Middle frontal gyrus (tissue), 1 donor: ENCODE data around the gene SYK.
"Not testable (repeated sequence)": the region's sequence is repeated elsewhere in the genome, so short reads cannot be mapped to it uniquely, and the experiment has no call there.

ENCODE experiments used
- DNase-seq: peaks from one replicate; pipeline ENCODE4 v3.0.0-alpha.2; 2015; ENCODE audit warnings: low spot score; ENCODE audit errors: extremely low spot score

The SYK gene

DNA sequence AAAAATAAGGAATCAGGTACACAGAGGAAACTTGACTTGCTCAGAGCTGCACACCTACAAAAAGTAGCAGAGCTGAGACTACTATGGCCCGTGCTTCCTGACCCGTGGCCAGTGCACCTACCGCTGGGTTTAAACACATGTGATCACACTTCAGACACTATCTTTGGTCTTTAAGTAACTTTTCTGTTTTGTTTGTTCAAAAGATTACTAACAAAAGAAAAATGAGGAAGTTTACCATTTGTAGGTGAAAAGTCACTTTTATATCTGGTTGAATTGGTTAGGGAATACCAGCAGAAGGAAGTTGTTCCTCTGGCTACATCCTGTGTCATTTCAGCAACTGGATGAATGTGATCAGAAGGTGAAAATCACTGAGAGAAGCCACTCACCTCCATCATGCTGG lies 6.5 kb upstream of the SYK start:
- DNase-seq, result no peak

DNA sequence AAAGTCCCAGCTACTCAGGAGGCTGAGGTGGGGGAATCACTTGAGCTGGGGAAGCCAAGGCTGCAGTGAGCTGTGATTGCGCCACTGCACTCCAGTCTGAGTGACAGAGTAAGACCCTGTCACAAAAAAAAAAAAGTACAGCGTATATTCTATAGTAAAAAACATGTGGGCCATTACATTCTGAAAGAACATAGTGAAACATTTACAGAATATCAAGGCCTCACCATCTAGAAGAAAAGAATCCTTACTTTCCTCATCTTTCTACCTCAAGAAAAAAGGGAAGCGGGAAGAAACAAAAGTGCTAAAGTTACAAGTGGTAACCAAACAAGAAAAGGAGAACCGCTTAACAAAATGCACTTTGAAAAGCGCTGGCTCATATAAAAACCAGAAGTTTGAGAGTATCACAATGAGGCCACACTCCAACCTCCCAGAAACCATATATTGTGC lies 5.7 kb upstream of the SYK start:
- no peak for DNase-seq

DNA sequence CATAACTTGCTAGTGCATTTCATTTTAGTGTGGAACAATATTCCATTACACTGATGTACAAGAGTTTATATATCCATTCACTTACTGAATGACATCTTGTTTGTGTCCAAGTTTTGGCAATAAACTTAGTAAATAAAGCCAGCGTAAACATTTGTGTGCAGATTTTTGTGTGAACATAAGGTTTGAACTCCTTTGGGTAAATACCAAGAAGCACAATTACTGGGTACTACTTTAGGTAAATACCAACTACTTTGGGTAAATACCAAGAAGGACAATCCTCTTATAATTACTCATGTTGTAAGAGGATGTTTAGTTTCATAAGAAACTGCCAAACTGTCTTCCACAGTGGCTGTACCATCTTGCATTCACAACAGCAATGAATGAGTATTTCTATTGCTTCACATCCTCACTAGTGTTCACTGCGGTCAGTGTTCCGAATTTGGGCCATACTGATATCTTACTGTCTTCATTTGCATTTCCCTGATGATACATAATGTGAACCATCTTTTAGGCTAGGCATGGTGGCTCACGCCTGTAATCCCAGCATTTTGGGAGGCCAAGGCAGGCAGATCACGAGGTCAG lies 2.3 kb upstream of the SYK start:
- no peak for DNase-seq

DNA sequence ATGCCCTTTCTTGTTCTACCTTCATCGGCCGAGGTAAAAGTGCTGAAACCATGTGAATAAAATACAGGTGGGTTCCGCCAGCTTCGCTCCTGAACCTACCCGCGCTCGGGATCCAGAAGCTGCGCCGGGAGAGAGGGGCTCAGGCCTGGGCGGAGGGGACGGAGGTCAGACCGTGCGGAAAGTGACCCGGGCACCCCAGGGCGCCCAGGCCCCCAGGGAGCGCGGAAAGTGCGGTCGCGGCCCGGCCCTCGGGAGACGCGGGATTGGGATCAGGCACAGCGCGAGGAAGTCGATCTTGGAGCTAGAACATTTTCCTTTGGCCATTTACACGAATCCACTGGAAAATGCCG lies 329 bp downstream of the SYK start:
- DNase-seq, result no peak

DNA sequence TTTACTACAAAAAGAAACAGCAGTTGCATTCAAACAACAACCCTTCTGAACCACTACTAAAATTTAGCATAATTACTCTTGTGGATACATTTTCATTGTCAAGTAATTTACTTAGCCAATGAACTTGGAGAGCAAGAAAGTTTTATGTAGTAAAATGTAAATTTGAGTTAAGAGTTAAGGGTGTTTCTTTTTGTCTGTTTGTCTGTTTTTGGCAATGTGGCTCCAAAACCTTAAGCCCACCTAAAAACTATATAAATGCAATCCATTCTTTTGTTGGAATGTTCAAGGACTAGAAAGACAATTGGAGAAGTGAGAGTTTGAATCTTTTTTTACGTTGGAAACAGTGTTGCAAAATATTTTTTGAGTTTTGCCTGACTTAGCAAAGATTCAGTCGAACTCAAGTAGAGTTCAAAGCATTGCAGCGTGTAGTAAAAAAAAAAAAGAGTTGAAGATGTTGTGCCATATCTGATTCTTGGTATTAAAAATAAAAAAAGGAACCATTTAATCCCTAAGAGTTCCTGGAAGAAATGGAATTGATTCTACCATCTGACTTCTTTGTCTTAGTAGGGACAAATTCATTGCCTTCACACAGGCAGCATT lies 867 bp downstream of the SYK start:
- no peak for DNase-seq

DNA sequence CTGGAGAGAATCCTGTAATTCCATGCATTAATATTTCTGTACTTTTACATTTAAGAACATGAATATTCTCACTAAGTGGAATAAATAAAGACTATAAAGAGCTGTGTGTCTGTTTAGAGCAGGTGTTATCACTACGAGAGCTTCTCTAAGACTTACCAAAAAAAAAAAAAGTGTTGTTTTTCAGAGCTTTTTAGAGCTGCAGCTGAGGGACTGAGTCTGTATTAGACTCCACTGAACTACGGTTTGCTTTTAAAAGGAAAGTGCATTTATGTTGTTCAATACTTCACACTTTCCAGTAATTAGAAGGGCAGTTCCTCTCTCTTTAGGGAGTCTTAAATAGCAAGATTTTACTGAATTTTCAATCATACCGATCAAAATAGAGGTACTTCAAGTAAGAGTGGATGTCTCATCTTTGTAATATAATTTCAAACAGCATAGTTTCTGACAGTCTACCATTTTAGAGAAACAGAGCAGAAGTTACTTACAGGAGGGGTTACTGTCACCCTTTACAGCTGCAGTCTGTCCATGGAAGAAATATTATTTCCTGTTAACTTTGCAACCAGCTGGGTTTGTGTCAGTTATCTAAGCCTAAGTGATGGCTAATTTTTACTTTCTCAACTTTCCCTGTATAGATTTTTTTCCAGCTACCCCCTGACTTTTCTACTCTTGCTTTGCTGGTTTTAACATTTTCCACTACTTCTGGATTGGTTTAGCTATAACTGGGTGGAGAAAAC lies 2.4 kb downstream of the SYK start:
- DNase-seq, result no peak

DNA sequence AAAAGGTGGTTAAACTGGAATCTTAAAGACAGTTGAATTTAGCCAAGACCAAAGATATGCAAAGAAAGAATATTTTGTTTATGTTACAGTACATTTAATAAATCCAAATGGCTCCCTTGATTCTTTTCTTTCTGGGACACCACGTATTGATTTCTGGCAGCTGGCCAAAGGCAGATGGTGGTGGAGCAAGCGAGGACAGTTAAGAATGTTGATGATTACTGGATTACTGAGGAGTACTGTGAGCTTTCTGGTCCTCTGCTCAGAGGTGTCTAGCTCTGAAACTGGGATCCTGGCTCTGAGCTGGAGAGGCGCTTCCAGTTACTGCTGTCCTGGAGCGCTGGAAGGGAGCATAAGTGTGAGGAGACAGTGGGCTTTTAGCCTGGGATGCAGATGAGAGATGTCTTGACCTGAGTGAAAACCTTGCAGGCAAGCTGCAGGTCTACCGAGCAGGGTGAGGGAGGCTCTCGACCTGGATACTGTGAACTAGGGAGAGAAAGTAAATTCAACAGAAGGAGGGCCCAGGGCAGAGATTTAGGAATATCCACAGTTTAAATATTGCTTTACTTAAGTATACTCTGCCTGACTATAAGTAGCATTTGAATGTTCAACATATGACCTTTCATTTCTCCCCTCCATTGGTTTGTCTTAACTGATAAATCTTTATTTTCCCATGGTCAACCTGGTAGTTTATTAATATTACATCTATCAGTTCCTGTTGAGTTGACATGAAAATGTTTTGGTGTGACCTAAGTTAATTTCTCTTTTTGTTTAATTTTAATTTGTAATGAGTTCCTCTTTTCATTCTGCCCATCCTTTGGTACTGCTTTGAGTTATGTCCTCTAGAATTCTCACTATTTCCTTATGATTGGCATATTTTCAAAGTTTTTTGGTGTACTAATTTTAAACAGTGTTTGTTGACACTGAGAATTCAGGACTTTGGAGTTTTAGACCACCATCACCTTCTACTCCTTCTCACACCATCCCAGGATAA lies 3.7 kb downstream of the SYK start:
- no peak for DNase-seq

DNA sequence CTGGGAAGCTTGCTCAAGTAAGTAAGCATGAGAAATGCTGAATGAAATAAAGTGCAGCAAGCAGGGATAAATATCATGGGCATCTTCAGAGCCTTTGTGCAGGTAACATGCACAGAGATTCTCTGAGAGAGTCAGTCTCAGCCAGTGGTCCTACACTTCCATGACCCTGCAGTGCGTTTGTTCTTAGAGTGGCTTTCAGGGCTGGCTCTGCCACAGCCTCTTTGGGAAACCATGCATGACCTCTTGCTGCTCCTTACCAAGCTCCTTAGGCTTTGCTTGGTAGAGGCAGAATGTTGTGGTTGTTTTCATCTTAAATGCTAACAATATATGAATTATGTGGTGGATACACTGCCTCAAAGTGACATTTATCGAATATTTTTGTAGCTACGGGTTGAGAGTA lies 5.4 kb downstream of the SYK start:
- DNase-seq, result no peak

DNA sequence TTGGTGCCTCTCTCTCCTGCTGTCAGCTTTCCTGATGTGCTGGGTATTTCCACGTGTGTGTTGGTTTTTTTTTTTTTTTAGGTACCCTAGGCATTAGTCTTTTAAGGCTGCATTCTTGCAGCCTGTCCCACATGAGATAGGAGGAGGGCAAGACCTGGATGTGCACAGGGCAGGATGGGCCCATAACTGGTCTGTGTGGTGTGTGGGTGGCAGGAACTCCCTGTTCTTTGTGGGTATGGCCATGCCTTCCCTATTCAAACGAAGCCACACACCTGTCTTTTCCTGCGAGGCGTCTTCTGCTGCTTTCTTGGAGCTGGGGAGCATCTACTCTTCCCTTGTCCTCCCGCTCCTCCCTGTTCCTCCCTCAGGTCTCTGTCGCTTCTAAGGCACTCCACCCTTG lies 6.8 kb downstream of the SYK start:
- DNase-seq, result no peak

DNA sequence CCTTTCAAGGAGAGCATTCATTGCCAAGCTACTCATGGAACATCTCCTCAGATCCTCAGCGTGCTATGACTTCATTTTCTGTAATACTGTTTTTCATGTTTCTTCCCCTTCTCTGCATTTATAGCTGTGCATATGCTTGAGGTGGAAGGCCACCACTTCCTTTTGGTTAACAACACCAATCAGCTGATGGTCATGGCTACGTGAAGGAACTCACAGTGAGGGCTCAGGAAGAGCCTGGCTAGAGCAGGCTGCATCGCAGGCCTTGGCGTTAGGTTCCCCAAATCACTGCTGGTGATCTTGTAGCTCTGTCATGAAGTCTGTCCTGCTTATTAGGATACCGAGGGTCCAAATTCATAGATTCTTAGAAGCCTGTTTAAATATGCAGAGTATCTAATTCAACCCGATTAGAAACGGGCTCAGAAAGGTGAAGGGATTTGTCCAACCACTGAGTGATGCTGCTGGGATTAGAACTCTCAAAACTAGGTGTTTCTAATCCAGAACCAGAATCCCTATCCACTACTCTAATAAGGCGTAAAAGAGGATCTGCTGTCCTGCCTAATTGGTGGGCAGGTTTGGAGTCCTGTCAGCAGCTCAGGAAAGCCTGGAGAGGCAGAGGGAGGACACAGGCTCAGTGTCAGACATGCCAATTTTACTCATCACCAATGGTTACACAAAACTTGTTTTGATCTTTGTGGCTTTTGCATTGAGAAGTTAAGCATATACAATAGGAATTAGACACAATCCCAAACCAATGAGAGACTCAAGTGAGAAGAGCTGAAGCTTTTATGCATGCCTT lies 7.5 kb downstream of the SYK start:
- no peak for DNase-seq

DNA sequence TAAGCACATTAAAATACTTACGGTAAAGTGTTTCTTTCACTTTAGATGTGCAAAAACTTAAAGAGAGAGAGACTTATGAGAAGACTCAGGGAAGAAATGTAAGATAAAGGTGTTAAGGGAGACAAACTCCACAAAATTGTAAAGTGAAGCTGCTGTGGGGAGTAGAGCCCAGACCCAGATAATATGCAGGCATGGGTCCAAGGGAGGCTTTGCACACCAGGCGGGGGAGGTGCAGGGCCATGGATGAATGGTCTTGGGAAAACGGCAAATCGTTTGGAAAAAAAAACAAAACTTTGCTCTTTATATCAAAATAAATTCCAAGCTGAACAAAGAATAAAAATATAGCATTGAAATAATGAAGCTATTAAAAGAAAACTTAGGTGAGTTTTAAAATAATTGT lies 9.1 kb downstream of the SYK start:
- no peak for DNase-seq

DNA sequence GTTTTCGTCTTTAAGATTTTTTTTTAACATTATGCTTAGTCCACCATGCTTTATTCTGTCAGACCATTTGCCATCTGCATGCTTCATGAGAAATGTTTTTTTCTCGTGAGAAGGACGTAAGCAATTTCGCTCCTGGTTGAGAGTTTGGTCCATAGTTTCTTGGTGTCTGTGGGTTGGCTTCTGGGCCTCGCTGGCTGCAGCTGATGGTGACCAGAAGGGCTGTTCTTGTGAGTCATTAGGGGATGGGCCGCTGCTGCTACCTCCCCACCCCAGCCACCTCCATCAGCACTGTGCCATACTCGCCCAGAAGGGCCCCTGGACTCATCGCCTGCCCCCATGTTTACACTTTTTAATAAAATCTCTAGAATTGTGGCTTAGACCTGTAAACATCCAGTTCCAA lies 11.4 kb downstream of the SYK start:
- no peak for DNase-seq

DNA sequence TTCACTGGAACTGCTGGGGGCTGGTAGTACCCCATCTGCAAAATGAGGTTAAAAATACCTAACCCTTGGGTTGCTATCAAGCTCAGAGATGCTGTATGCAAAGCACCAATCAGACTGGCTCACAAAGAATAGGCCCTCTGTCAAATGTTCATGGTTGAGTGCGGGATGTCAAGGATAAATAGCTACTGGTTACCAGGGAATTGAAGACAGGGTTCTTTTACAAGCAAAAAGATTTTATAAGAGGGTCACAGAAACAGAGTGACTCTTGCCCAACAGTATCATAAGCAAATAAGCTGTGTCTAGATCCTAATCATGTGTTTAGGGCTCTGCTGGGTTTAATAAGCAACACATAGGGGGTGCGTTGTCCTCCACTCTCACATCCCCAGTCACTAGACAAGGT lies 11.9 kb downstream of the SYK start:
- DNase-seq, result no peak

DNA sequence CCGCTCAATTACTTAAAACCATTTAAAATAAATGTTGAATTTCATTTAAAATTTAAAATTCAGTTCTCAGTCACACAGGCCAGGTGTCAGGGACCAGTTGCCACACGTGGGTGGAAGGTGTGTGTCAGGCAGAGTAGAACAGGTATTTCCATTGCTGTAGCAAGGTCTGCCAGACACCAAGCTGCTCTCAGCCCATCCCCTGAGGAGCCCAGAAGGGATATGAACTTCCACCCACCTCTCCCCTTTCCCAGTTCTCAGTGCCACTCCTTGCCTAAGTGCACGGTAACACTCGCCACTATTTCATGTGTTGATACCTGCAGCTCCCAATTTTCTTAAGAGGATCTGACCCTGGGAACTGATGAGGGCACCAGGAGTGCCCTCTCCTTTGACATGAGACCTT lies 12.7 kb downstream of the SYK start:
- no peak for DNase-seq

DNA sequence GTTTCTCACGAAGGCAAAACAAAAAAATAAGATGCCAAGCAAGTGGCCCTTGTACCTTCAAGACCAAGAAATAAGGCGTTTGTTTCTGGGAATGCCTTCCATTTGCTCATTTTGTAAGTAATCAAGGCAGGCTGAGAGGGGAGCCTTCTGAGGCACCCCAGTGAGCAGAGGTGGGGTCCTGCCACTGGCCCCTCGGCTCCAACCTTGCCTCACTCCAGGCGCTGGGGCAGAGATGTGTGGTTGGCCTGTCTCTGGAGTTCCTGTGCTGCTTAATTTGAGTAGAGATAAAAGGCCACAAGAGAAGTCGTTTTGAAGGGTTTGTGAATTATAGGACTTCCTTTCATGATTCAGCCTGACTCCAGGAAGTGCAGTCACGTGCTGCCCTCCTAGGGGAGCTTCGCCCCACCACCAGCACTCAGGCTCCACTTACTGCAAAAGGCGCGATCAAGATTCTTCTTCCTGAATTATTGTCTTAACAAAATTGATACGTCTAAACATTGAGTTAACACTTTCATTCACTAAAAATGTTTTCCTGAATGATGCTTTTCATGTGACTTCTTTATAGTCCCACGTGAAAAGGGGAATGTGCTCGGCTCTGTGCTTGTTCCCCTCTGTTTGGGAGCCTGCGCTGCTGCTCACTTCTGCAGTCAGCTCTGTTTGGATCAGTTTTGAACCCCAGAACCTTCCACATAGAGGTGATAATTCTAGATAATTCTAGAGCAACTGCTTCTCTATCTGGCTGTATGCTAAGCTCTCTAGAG lies 13.7 kb downstream of the SYK start:
- no peak for DNase-seq

DNA sequence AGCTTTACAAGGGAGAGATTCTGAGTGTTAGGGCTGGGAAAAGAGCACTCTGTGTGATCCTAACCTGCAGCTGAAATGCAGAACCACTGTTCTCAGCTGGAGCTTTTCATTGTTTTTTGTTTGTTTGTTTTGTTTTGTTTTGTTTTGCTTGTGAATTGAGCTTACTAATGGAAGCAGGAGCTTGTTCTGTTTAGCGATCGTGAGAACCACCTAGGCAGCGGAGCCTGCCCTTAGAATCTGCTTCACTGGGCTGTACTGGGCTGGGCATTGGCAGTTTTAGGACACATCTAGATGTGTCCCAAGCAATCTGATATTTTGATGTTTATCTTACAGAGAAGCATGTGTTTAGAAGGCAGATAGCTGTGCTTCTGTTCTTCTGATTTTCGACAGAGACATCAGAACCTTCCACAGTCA lies 14.3 kb downstream of the SYK start:
- DNase-seq, result no peak

DNA sequence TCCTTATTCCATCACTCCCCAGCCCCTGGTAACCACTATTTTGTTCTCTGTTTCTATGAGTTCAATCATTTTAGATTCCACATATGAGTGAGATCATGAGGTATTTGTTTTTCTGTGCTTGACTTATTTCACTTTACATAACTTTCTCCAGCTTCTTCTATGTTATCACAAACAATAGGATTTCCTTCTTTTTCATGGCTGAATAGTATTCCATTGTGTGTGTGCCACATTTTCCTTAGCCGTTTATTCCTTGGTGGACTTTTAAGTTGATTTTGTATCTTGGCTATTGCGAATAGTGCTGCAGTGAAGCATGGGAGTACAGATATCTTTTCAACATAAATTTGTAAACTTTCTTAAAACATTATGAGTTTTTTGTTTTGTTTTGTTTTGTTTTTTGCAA lies 15.1 kb downstream of the SYK start:
- no peak for DNase-seq

DNA sequence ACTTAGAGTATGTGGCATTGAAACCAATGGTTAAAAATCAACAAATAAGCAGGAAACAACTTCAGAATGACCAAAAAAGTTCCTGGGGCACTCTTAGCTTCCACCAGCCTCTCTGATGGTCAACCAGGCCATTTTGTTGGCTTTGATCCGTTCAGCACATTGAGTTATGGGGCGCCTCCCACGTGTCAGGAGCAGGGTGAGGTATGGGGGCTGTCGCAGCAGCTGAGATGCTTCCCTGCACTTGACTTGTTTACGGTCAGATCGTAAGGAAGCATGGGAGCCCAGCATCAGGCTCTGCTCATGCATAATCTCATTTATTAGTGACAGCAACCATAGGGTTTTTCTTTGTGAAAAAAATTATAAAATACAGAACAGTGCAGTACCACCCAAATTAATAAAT lies 16.7 kb downstream of the SYK start:
- no peak for DNase-seq

DNA sequence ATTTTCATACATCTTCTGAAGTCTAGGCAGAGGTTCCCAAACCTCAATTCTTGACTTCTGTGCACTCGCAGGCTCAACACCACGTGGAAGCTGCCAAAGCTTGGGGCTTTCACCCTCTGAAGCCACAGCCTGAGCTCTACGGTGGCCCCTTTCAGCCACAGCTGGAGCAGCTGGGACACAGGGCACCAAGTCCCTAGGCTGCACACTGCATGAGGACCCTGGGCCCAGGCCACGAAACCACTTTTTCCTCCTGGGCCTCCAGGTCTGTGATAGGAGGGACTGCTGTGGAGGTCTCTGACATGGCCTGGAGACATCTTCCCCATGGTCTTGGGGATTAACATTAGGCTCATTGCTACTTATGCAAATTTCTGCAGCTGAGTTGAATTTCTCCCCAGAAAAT lies 18.8 kb downstream of the SYK start:
- not testable (repeated sequence) for DNase-seq

DNA sequence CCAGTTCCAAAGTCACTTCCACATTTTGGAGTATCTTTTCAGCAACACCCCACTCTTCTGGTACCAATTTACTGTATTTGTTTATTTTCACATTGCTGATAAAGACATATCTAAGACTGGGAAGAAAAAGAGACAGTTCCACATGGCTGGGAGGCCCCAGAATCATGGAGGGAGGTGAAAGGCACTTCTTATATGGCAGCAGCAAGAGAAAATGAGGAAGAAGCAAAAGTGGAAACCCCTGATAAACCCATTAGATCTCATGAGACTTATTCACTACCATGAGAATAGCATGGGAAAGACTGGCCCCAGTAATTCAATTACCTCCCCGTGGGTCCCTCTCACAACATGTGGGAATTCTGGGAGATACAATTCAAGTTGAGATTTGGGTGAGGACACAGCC lies 19.6 kb downstream of the SYK start:
- DNase-seq, result not testable (repeated sequence)
